CD4-positive, alpha-beta T cell (primary cell): ENCODE measurements around the gene FAM222A. TPM values are rescaled to one million over a fixed set of nuclear protein-coding genes. Genes with fewer than 3 reads are reported as not detected.

Source experiments
- ATAC-seq: fragments of 200-7000 bp; cut with Tn5 transposase; one replicate; pipeline ENCODE4 v1.10.0; 2022; ENCODE audit warnings: mild to moderate bottlenecking; ENCODE audit not compliant: poor library complexity
- CTCF ChIA-PET: fragments of 350-600 bp; sonication (Branson Sonifier 250); formaldehyde crosslinking; loops from one replicate; lab custom pipeline; 2021; ENCODE audit warnings: antibody characterized with exemption, inconsistent platforms; lab: Charles Lee
- POLR2A ChIA-PET: fragments of 350-600 bp; sonication (Branson Sonifier 250); formaldehyde crosslinking; loops from one replicate; lab custom pipeline; 2021; ENCODE audit warnings: antibody characterized with exemption, inconsistent platforms; lab: Charles Lee
- DNase-seq, 14 experiments: peaks; one replicate each; pipeline ENCODE4 v3.0.0-alpha.2; 2013 to 2020; ENCODE audit warnings: mixed read lengths in 2 of 14
- H3K27ac ChIP-seq, 2 donors: one replicate each; pipeline versions ENCODE4 v1.5.1 to v1.7.0; 2013; ENCODE audit warnings: low read length in 2 of 2, low read depth in 1 of 2, mild to moderate bottlenecking in 1 of 2
- H3K27me3 ChIP-seq, 2 experiments: 1 replicate in 1 of 2; 2 replicates in 1 of 2; pipeline versions ENCODE4 v1.6.1 to v1.7.0; 2013; ENCODE audit warnings: low read length in 2 of 2, control low read depth in 1 of 2, mild to moderate bottlenecking in 1 of 2, moderate library complexity in 1 of 2; ENCODE audit not compliant: insufficient read depth in 2 of 2, control insufficient read depth in 1 of 2
- H3K36me3 ChIP-seq: one replicate; pipeline ENCODE4 v1.6.1; 2013; ENCODE audit warnings: low read length, control low read depth; ENCODE audit not compliant: insufficient read depth
- H3K4me1 ChIP-seq: one replicate; pipeline ENCODE4 v1.6.1; 2013; ENCODE audit warnings: low read length, control low read depth; ENCODE audit not compliant: insufficient read depth
- H3K4me3 ChIP-seq: one replicate; pipeline ENCODE4 v1.5.1; 2013; ENCODE audit warnings: mild to moderate bottlenecking, low read length, moderate library complexity
- H3K9me3 ChIP-seq, 2 experiments: 1 replicate in 1 of 2; 2 replicates in 1 of 2; pipeline versions ENCODE4 v1.6.1 to v1.7.0; 2013; ENCODE audit warnings: low read length in 2 of 2, mild to moderate bottlenecking in 2 of 2, control low read depth in 1 of 2, moderate library complexity in 1 of 2; ENCODE audit not compliant: control insufficient read depth in 1 of 2, insufficient read depth in 1 of 2
- H3K27ac Mint-ChIP-seq: one replicate; pipeline ENCODE4 v1.8.0; 2020; ENCODE audit warnings: mixed read lengths
- H3K27me3 Mint-ChIP-seq: one replicate; pipeline ENCODE4 v1.8.0; 2021; ENCODE audit warnings: mixed read lengths
- H3K36me3 Mint-ChIP-seq: one replicate; pipeline ENCODE4 v1.8.0; 2021; ENCODE audit warnings: low read depth, mixed read lengths
- H3K4me1 Mint-ChIP-seq: one replicate; pipeline ENCODE4 v1.8.0; 2021; ENCODE audit warnings: low read depth, mixed read lengths
- H3K4me3 Mint-ChIP-seq: one replicate; pipeline ENCODE4 v1.8.0; 2020; ENCODE audit warnings: mild to moderate bottlenecking, mixed read lengths
- H3K9me3 Mint-ChIP-seq: one replicate; pipeline ENCODE4 v1.8.0; 2020; ENCODE audit warnings: mixed read lengths
- CTCF ChIP-seq: fragments of 200-600 bp; IDR thresholded peaks from one replicate; pipeline ENCODE4 v1.8.0; 2022; ENCODE audit warnings: antibody characterized with exemption, mild to moderate bottlenecking
- intact Hi-C, 2 experiments: fragments of 100-400 bp; cut with DNase I in 1 of 2; cut with micrococcal nuclease in 1 of 2; formaldehyde crosslinking; loops; one replicate each; pipeline versions ENCODE4 v1.15.1 to v1.9.0; 2023 to 2025; cut with DNase I, micrococcal nuclease
- total RNA-seq, 174 experiments: library from RNA in 2 of 174; stranded (reverse) in 2 of 174; gene quantifications; one replicate each; pipeline ENCODE4 v1.2.3 and lab custom pipeline; 2021 to 2026

The FAM222A gene
- total RNA-seq, 2 experiments from 2014 or later, result 1.1 to 1.7 TPM

GRCh38 chr12:109737631-109738030 is 24.0 kb downstream of the FAM222A start:
- no peak for TF ChIP-seq CTCF
- no peaks in the 10 kb centered on the region for H3K9me3 Mint-ChIP-seq
- H3K36me3 Mint-ChIP-seq, result no peaks in the 10 kb centered on the region
- no peak overlapping the region for H3K27ac ChIP-seq
- ATAC-seq, result no peak
- H3K4me1 ChIP-seq, result no peaks in the 10 kb centered on the region
- ChIA-PET CTCF (no interaction called here), POLR2A (no interaction called here)
- H3K4me3 ChIP-seq, result no peak overlapping the region
- no peaks in the 10 kb centered on the region for H3K36me3 ChIP-seq
- no peaks in the 10 kb centered on the region for H3K9me3 ChIP-seq
- H3K27ac Mint-ChIP-seq, result no peak overlapping the region
- H3K4me1 Mint-ChIP-seq, result no peaks in the 10 kb centered on the region
- no peak for DNase-seq
- intact Hi-C loops, result no loop called here
- peaks cover 8 to 19% of the 10 kb centered on the region in 2 experiments for H3K27me3 ChIP-seq
- H3K27me3 Mint-ChIP-seq, result peaks cover 35% of the 10 kb centered on the region
- no peak overlapping the region for H3K4me3 Mint-ChIP-seq

GRCh38 chr12:109738209-109738608 is 24.6 kb downstream of the FAM222A start:
- Histone ChIP-seq H3K36me3 (no peaks in the 10 kb centered on the region), H3K27me3 (peaks cover 8 to 19% of the 10 kb centered on the region in 2 experiments), H3K27ac (no peak overlapping the region), H3K4me1 (no peaks in the 10 kb centered on the region), H3K9me3 (no peaks in the 10 kb centered on the region), H3K4me3 (no peak overlapping the region)
- H3K4me1 Mint-ChIP-seq, result no peaks in the 10 kb centered on the region
- H3K9me3 Mint-ChIP-seq, result no peaks in the 10 kb centered on the region
- no peaks in the 10 kb centered on the region for H3K36me3 Mint-ChIP-seq
- no peak overlapping the region for H3K27ac Mint-ChIP-seq
- intact Hi-C loops, result no loop called here
- no peak for TF ChIP-seq CTCF
- POLR2A ChIA-PET, result no interaction called here
- peak in 1 of 14 experiments; percentile 15 for DNase-seq
- peaks cover 30% of the 10 kb centered on the region for H3K27me3 Mint-ChIP-seq
- no peak overlapping the region for H3K4me3 Mint-ChIP-seq
- no peak for ATAC-seq
- CTCF ChIA-PET, result no interaction called here

GRCh38 chr12:109738878-109739665 is 25.4 kb downstream of the FAM222A start:
- no peak for ATAC-seq

More at GRCh38 chr12:109738878-109739665, 25.4 kb downstream of the FAM222A start:
- Histone ChIP-seq H3K27ac (no peak overlapping the region), H3K4me1 (no peaks in the 10 kb centered on the region), H3K36me3 (no peaks in the 10 kb centered on the region), H3K4me3 (no peak overlapping the region), H3K9me3 (no peaks in the 10 kb centered on the region), H3K27me3 (peaks cover 7 to 13% of the 10 kb centered on the region in 2 experiments)
- Mint-ChIP-seq H3K27ac (no peak overlapping the region), H3K4me3 (no peak overlapping the region), H3K36me3 (no peaks in the 10 kb centered on the region), H3K27me3 (peaks cover 23% of the 10 kb centered on the region), H3K4me1 (no peaks in the 10 kb centered on the region), H3K9me3 (no peaks in the 10 kb centered on the region)
- intact Hi-C loops, result no loop called here
- no peak for TF ChIP-seq CTCF
- peak in 1 of 14 experiments; percentile 6 for DNase-seq
- ChIA-PET CTCF (no interaction called here), POLR2A (no interaction called here)
